Right lobe of liver (tissue), 6 donors: ENCODE measurements around the gene CHPT1. TPM values are rescaled to one million over a fixed set of nuclear protein-coding genes. Genes with fewer than 3 reads are reported as not detected.
"Not testable (repeated sequence)": the region's sequence is repeated elsewhere in the genome, so short reads cannot be mapped to it uniquely, and the experiment has no call there.

ENCODE experiments used
- ATAC-seq, 4 donors: fragments of 200-7000 bp; cut with Tn5 transposase; one replicate each; pipeline ENCODE4 v1.9.1; 2020; ENCODE audit warnings: mild to moderate bottlenecking in 4 of 4, moderate library complexity in 4 of 4
- DNase-seq, 3 donors: peaks; one replicate each; pipeline ENCODE4 v3.0.0-alpha.2; 2020
- H3K27ac ChIP-seq, 3 donors: fragments of 200-600 bp; one replicate each; pipeline ENCODE4 v1.8.0; 2022
- H3K27me3 ChIP-seq, 2 donors: fragments of 200-600 bp; one replicate each; pipeline ENCODE4 v1.8.0; 2022
- H3K36me3 ChIP-seq, 4 donors: fragments of 200-600 bp; sonication (generic) in 1 of 4; one replicate each; pipeline versions ENCODE4 v1.5.1 to v1.8.0; 2017 to 2022; ENCODE audit warnings: control low read depth in 1 of 4
- H3K4me1 ChIP-seq, 4 donors: fragments of 200-600 bp; sonication (generic) in 1 of 4; one replicate each; pipeline versions ENCODE4 v1.5.1 to v1.8.0; 2017 to 2022; ENCODE audit warnings: control low read depth in 1 of 4
- H3K4me3 ChIP-seq, 3 donors: fragments of 200-600 bp; one replicate each; pipeline ENCODE4 v1.8.0; 2022
- H3K9me3 ChIP-seq, 4 donors: fragments of 200-600 bp; sonication (generic) in 1 of 4; one replicate each; pipeline versions ENCODE4 v1.5.1 to v1.8.0; 2017 to 2022; ENCODE audit warnings: control low read depth in 1 of 4
- CTCF ChIP-seq, 4 donors: fragments of 200-600 bp in 3 of 4; fragments of 450-650 bp in 1 of 4; IDR thresholded peaks; one replicate each; pipeline versions ENCODE4 v1.5.1 to v1.8.0; 2016 to 2022; ENCODE audit warnings: antibody characterized with exemption in 4 of 4, mild to moderate bottlenecking in 2 of 4
- POLR2A ChIP-seq: fragments of 450-650 bp; IDR thresholded peaks from one replicate; pipeline ENCODE4 v1.6.1; 2017; ENCODE audit warnings: antibody characterized with exemption, mild to moderate bottlenecking
- WGBS: methylation state at CpG from one replicate; pipeline ENCODE4 v1.1.6; 2018; ENCODE audit warnings: low coverage, low lambda C conversion rate; ENCODE audit not compliant: insufficient coverage; ENCODE audit errors: missing lambda C conversion rate; 5-methylcytosine and 5-hydroxymethylcytosine counted together
- intact Hi-C, 2 donors: fragments of 100-400 bp; cut with DNase I; formaldehyde crosslinking; loops; one replicate each; pipeline versions ENCODE4 v1.11.2 to v1.14.1; 2022
- total RNA-seq, 6 experiments: library from RNA; depleted of rRNA in 2 of 6; stranded (reverse); fragments of >200 nt in 2 of 6; fragmentation: NEBNext Ultra II Directional in 3 of 6; extraction: Animal tissue kit (Norgen Biotek cat#: 25700) in 3 of 6; gene quantifications; one replicate each; pipeline versions ENCODE4 v1.1.0 to v1.2.4, GENCODE V29; 2016 to 2023
- donor health status: DM: no; HTN: yes; CAD: no.
- donor health status: DM: no; HTN: no; CAD: no.
- donor health status: DM: no; HTN: no; CAD: no.
- donor health status: DM: no; HTN: yes; CAD: no.
- donor health status: DM: no; HTN: yes; CAD: no.

CHPT1 gene
- total RNA-seq, 6 experiments from 2014 or later, result 52.3 to 110 (median 75.8) TPM

- peaks cover 0 to 4% (median 0%) of the 10 kb centered on the region in 4 donors for H3K4me1 ChIP-seq
- no peak overlapping the region for H3K27ac ChIP-seq
- TF ChIP-seq CTCF (IDR thresholded peaks at IDR 0.05), result peak; percentile 60 to 92 (median 68)
- TF ChIP-seq POLR2A, result no peak
- H3K4me3 ChIP-seq, result no peak overlapping the region
- no peaks in the 10 kb centered on the region for H3K9me3 ChIP-seq
- peak in 1 of 3 donors; percentile 54 for DNase-seq
- H3K27me3 ChIP-seq, result no peaks in the 10 kb centered on the region
- 30% methylated on average over 6 of the region's 6 CpGs for WGBS
- intact Hi-C loops, result no loop called here
- H3K36me3 ChIP-seq, result no peaks in the 10 kb centered on the region
- ATAC-seq, result peak; percentile 92 to 95 (median 94)
These were observed 27.3 kb upstream of the CHPT1 start for GRCh38 chr12:101670007-101670671.

GRCh38 chr12:101671157-101671791, 26.2 kb upstream of the CHPT1 start:
- Histone ChIP-seq H3K9me3 (no peaks in the 10 kb centered on the region), H3K27me3 (no peaks in the 10 kb centered on the region), H3K4me3 (no peak overlapping the region), H3K27ac (no peak overlapping the region), H3K36me3 (no peaks in the 10 kb centered on the region), H3K4me1 (peaks cover 0 to 12% (median 4%) of the 10 kb centered on the region in 4 donors)
- DNase-seq (no peak), ATAC-seq (peak; percentile 32 to 62 (median 44))
- intact Hi-C loops, result no loop called here
- WGBS, result 69% methylated on average over 6 of the region's 6 CpGs
- TF ChIP-seq POLR2A, result no peak
- TF ChIP-seq CTCF (IDR thresholded peaks at IDR 0.05), result no peak

GRCh38 chr12:101671833-101672232, 25.6 kb upstream of the CHPT1 start:
- TF ChIP-seq POLR2A (no peak), CTCF (IDR thresholded peaks at IDR 0.05) (no peak)
- no peak for DNase-seq
- 73% methylated on average over 4 of the region's 4 CpGs for WGBS
- Histone ChIP-seq H3K27me3 (no peaks in the 10 kb centered on the region), H3K36me3 (no peaks in the 10 kb centered on the region), H3K4me3 (no peak overlapping the region), H3K27ac (no peak overlapping the region), H3K9me3 (no peaks in the 10 kb centered on the region), H3K4me1 (peaks cover 0 to 12% (median 4%) of the 10 kb centered on the region in 4 donors)
- intact Hi-C loops, result no loop called here
- peak in 3 of 4 donors; percentile 11 to 30 (median 30) for ATAC-seq

- TF ChIP-seq POLR2A (no peak), CTCF (IDR thresholded peaks at IDR 0.05) (no peak)
- ATAC-seq (peak in 3 of 4 donors; percentile 49 to 60 (median 57)), DNase-seq (no peak)
- Histone ChIP-seq H3K9me3 (no peaks in the 10 kb centered on the region), H3K4me1 (peaks cover 0 to 11% (median 4%) of the 10 kb centered on the region in 4 donors), H3K36me3 (no peaks in the 10 kb centered on the region), H3K4me3 (no peak overlapping the region), H3K27me3 (no peaks in the 10 kb centered on the region), H3K27ac (no peak overlapping the region)
- 50% methylated on average over 2 of the region's 2 CpGs for WGBS
- intact Hi-C loops, result no loop called here
These were observed 21.9 kb upstream of the CHPT1 start for GRCh38 chr12:101675555-101675954.

- H3K36me3 ChIP-seq, H3K4me1 ChIP-seq, intact Hi-C loops, H3K4me3 ChIP-seq, H3K9me3 ChIP-seq, DNase-seq, H3K27me3 ChIP-seq, H3K27ac ChIP-seq: not testable (repeated sequence)
- peak in 3 of 4 donors; percentile 37 to 42 (median 39) for ATAC-seq
- WGBS, result 27% methylated on average over 3 of the region's 3 CpGs
These were observed 20.9 kb upstream of the CHPT1 start for GRCh38 chr12:101676497-101676896.
